Activated CD8-positive, alpha-beta T cell treated with anti-CD3 and anti-CD28 coated beads, Interleukin-2, amount 10 ng/mL, durations not matched to agents 7 days and 5 days (primary cell): ENCODE data around the gene LRP1. TPM values are rescaled to one million over a fixed set of nuclear protein-coding genes. Genes with fewer than 3 reads are reported as not detected.
A peak's percentile ranks its signal among the peaks of the same experiment; 100 is the strongest.

ENCODE experiments used
- ATAC-seq: fragments of 150-1000 bp; cut with Tn5 transposase; one replicate; pipeline ENCODE4 v1.10.0; 2021; ENCODE audit warnings: moderate library complexity
- CTCF ChIA-PET: fragments of 350-600 bp; sonication (Branson Sonifier 250); formaldehyde crosslinking; loops from one replicate; lab custom pipeline; 2021; ENCODE audit warnings: antibody characterized with exemption; lab: Charles Lee
- POLR2A ChIA-PET: fragments of 350-600 bp; sonication (Branson Sonifier 250); formaldehyde crosslinking; loops from one replicate; lab custom pipeline; 2021; ENCODE audit warnings: antibody characterized with exemption; lab: Charles Lee
- DNase-seq: peaks from one replicate; pipeline ENCODE4 v3.0.0-alpha.2; 2020
- H3K27ac Mint-ChIP-seq: one replicate; pipeline ENCODE4 v1.8.0; 2021; ENCODE audit warnings: mild to moderate bottlenecking, mixed read lengths
- H3K27me3 Mint-ChIP-seq: one replicate; pipeline ENCODE4 v1.8.0; 2021; ENCODE audit warnings: low read depth, mixed read lengths
- H3K36me3 Mint-ChIP-seq: one replicate; pipeline ENCODE4 v1.8.0; 2021; ENCODE audit warnings: low read depth, mixed read lengths
- H3K4me1 Mint-ChIP-seq: one replicate; pipeline ENCODE4 v1.8.0; 2021; ENCODE audit warnings: low read depth, mixed read lengths
- H3K4me3 Mint-ChIP-seq: one replicate; pipeline ENCODE4 v1.8.0; 2021; ENCODE audit warnings: mild to moderate bottlenecking, mixed read lengths
- H3K9me3 Mint-ChIP-seq: one replicate; pipeline ENCODE4 v1.8.0; 2022; ENCODE audit warnings: mixed read lengths; ENCODE audit not compliant: insufficient read depth
- total RNA-seq, 2 experiments: library from RNA; stranded (reverse); gene quantifications; one replicate each; pipeline ENCODE4 v1.2.3, GENCODE V29; 2021

Gene LRP1
- total RNA-seq, 2 experiments from 2014 or later, result 0.39 to 0.40 TPM

GRCh38 chr12:57241402-57242310, 113.4 kb downstream of the LRP1 start:
- CTCF ChIA-PET, result interaction anchor here (1.0 to 12.3 kb wide), 24 partner anchors 11 to 607 kb away, joined by 3 to 389 read pairs (median 7); partner anchors contain the start of genes GLI1, INHBC, INHBE and NXPH4
- H3K27ac Mint-ChIP-seq, result no peak overlapping the region

GRCh38 chr12:57242329-57242690, 114.0 kb downstream of the LRP1 start:
- H3K4me1 Mint-ChIP-seq, result peaks cover 65% of the 10 kb centered on the region
- POLR2A ChIA-PET, result interaction anchor here (0.9 to 3.4 kb wide), 3 partner anchors 13 to 132 kb away, joined by 3 to 11 read pairs (median 5); partner anchors contain the start of genes LRP1 and SHMT2
- ATAC-seq, result no peak
- no peak for DNase-seq
- peaks cover 36% of the 10 kb centered on the region for H3K27me3 Mint-ChIP-seq
- peaks cover 2% of the 10 kb centered on the region for H3K36me3 Mint-ChIP-seq
- CTCF ChIA-PET, result interaction anchor here (0.7 to 12.3 kb wide), 33 partner anchors 10 to 608 kb away, joined by 3 to 389 read pairs (median 5); partner anchors contain the start of genes GLI1, INHBC, INHBE and NXPH4
- no peak overlapping the region for H3K4me3 Mint-ChIP-seq
- H3K9me3 Mint-ChIP-seq, result no peaks in the 10 kb centered on the region
- H3K27ac Mint-ChIP-seq, result no peak overlapping the region

More at GRCh38 chr12:57241402-57242310, 113.4 kb downstream of the LRP1 start:
- H3K36me3 Mint-ChIP-seq, result peaks cover 5% of the 10 kb centered on the region
- H3K9me3 Mint-ChIP-seq, result no peaks in the 10 kb centered on the region
- ATAC-seq (no peak), DNase-seq (no peak)
- peaks cover 72% of the 10 kb centered on the region for H3K4me1 Mint-ChIP-seq
- H3K4me3 Mint-ChIP-seq, result peak overlapping the region; percentile 18
- POLR2A ChIA-PET, result interaction anchor here (0.9 to 3.4 kb wide), 4 partner anchors 12 to 131 kb away, joined by 3 to 11 read pairs (median 5); partner anchors contain the start of genes LRP1 and SHMT2
- peaks cover 42% of the 10 kb centered on the region for H3K27me3 Mint-ChIP-seq

GRCh38 chr12:57242691-57243454, 114.6 kb downstream of the LRP1 start:
- ATAC-seq, result no peak
- peak overlapping the region; percentile 44 for H3K4me3 Mint-ChIP-seq
- POLR2A ChIA-PET, result interaction anchor here (0.9 to 3.4 kb wide), 3 partner anchors 13 to 132 kb away, joined by 3 to 11 read pairs (median 5); partner anchors contain the start of genes LRP1 and SHMT2
- CTCF ChIA-PET, result interaction anchor here (0.6 to 12.3 kb wide), 40 partner anchors 9 to 609 kb away, joined by 3 to 389 read pairs (median 3); partner anchors contain the start of genes GLI1, INHBC, INHBE and NXPH4
- peak; percentile 69 for DNase-seq
- H3K36me3 Mint-ChIP-seq, result peaks cover 2% of the 10 kb centered on the region
- H3K9me3 Mint-ChIP-seq, result no peaks in the 10 kb centered on the region
- no peak overlapping the region for H3K27ac Mint-ChIP-seq
- H3K4me1 Mint-ChIP-seq, result peaks cover 60% of the 10 kb centered on the region
- H3K27me3 Mint-ChIP-seq, result peaks cover 30% of the 10 kb centered on the region

GRCh38 chr12:57243521-57244311, 115.4 kb downstream of the LRP1 start:
- Mint-ChIP-seq H3K9me3 (no peaks in the 10 kb centered on the region), H3K27ac (peak overlapping the region; percentile 17), H3K27me3 (peaks cover 27% of the 10 kb centered on the region), H3K36me3 (peaks cover 2% of the 10 kb centered on the region), H3K4me1 (peaks cover 55% of the 10 kb centered on the region), H3K4me3 (peak overlapping the region; percentile 44)
- ATAC-seq, result peak; percentile 18
- ChIA-PET POLR2A (no interaction called here), CTCF (interaction anchor here (0.6 to 12.3 kb wide), 33 partner anchors 8 to 610 kb away, joined by 3 to 389 read pairs (median 5); partner anchors contain the start of genes GLI1, INHBE, NXPH4 and SHMT2)
- peak; percentile 89 for DNase-seq

- Mint-ChIP-seq H3K27me3 (peaks cover 24% of the 10 kb centered on the region), H3K9me3 (no peaks in the 10 kb centered on the region), H3K36me3 (peaks cover 2% of the 10 kb centered on the region), H3K27ac (peak overlapping the region; percentile 12), H3K4me1 (peaks cover 56% of the 10 kb centered on the region), H3K4me3 (no peak overlapping the region)
- ATAC-seq, result no peak
- DNase-seq, result no peak
- POLR2A ChIA-PET, result interaction anchor here (0.7 kb wide), 1 partner anchor 12 kb away, joined by 3 read pairs; no protein-coding TSS in a partner anchor
- CTCF ChIA-PET, result interaction anchor here (0.9 to 12.3 kb wide), 17 partner anchors 8 to 214 kb away, joined by 3 to 389 read pairs (median 15); partner anchors contain the start of genes GLI1, NXPH4, SHMT2 and STAC3
These were observed 116.0 kb downstream of the LRP1 start for GRCh38 chr12:57244312-57244696.

GRCh38 chr12:57247041-57247440, 118.8 kb downstream of the LRP1 start:
- ChIA-PET POLR2A (no interaction called here), CTCF (interaction anchor here (2.3 to 12.3 kb wide), 3 partner anchors 7 to 34 kb away, joined by 12 to 389 read pairs (median 12); partner anchors contain the start of gene SHMT2)
- no peak overlapping the region for H3K27ac Mint-ChIP-seq
- H3K9me3 Mint-ChIP-seq, result no peaks in the 10 kb centered on the region
- peaks cover 5% of the 10 kb centered on the region for H3K27me3 Mint-ChIP-seq
- DNase-seq (no peak), ATAC-seq (no peak)
- peaks cover 2% of the 10 kb centered on the region for H3K36me3 Mint-ChIP-seq
- peaks cover 31% of the 10 kb centered on the region for H3K4me1 Mint-ChIP-seq
- H3K4me3 Mint-ChIP-seq, result no peak overlapping the region

- no peaks in the 10 kb centered on the region for H3K27me3 Mint-ChIP-seq
- H3K36me3 Mint-ChIP-seq, result peaks cover 5% of the 10 kb centered on the region
- CTCF ChIA-PET, result interaction anchor here (1.0 to 3.4 kb wide), 6 partner anchors 9 to 210 kb away, joined by 3 to 28 read pairs (median 8); partner anchors contain the start of genes GLI1 and INHBE
- H3K4me1 Mint-ChIP-seq, result peaks cover 11% of the 10 kb centered on the region
- H3K4me3 Mint-ChIP-seq, result peak overlapping the region; percentile 46
- POLR2A ChIA-PET, result interaction anchor here (0.7 kb wide), 1 partner anchor 10 kb away, joined by 3 read pairs; no protein-coding TSS in a partner anchor
- peak overlapping the region; percentile 44 for H3K27ac Mint-ChIP-seq
- H3K9me3 Mint-ChIP-seq, result no peaks in the 10 kb centered on the region
- DNase-seq, result no peak
- peak; percentile 58 for ATAC-seq
These were observed 120.9 kb downstream of the LRP1 start for GRCh38 chr12:57248934-57249742.

- H3K4me3 Mint-ChIP-seq, result no peak overlapping the region
- CTCF ChIA-PET, result interaction anchor here (0.8 to 3.5 kb wide), 4 partner anchors 8 to 205 kb away, joined by 3 to 31 read pairs (median 18); partner anchors contain the start of gene INHBE
- H3K27me3 Mint-ChIP-seq, result no peaks in the 10 kb centered on the region
- no peak overlapping the region for H3K27ac Mint-ChIP-seq
- peaks cover 9% of the 10 kb centered on the region for H3K36me3 Mint-ChIP-seq
- DNase-seq, result no peak
- POLR2A ChIA-PET, result no interaction called here
- peaks cover 10% of the 10 kb centered on the region for H3K4me1 Mint-ChIP-seq
- no peaks in the 10 kb centered on the region for H3K9me3 Mint-ChIP-seq
- ATAC-seq, result no peak
These were observed 122.3 kb downstream of the LRP1 start for GRCh38 chr12:57250541-57250940.

- DNase-seq (no peak), ATAC-seq (no peak)
- POLR2A ChIA-PET, result no interaction called here
- no peaks in the 10 kb centered on the region for H3K27me3 Mint-ChIP-seq
- CTCF ChIA-PET, result interaction anchor here (0.7 to 3.5 kb wide), 4 partner anchors 9 to 205 kb away, joined by 4 to 31 read pairs (median 18); partner anchors contain the start of gene INHBE
- peaks cover 10% of the 10 kb centered on the region for H3K4me1 Mint-ChIP-seq
- H3K9me3 Mint-ChIP-seq, result no peaks in the 10 kb centered on the region
- no peak within 1 kb of the TSS for H3K4me3 Mint-ChIP-seq
- H3K27ac Mint-ChIP-seq, result no peak within 1 kb of the TSS
- H3K36me3 Mint-ChIP-seq, result peaks cover 13% of the 10 kb centered on the region
These were observed 122.7 kb downstream of the LRP1 start, which contains the start of gene STAC3 for GRCh38 chr12:57250956-57251355. Gene STAC3, minus strand, starts transcription at chr12:57251187. Its CDS starts 1,551 bp downstream, at chr12:57249636.
